RWPE2 (cell line): ENCODE measurements around the gene PRKCH.

Experiments used
- ATAC-seq: fragments of 200-7000 bp; cut with Tn5 transposase; 3 replicates; pipeline ENCODE4 v1.9.1; 2021; ENCODE audit warnings: low read depth
- DNase-seq: peaks from one replicate; pipeline ENCODE4 v3.0.0-alpha.2; 2020; ENCODE audit warnings: low spot score
- H3K27ac ChIP-seq: fragments of 450-650 bp; 2 replicates; pipeline ENCODE4 v1.5.1; 2017; ENCODE audit warnings: mild to moderate bottlenecking; ENCODE audit not compliant: poor library complexity, severe bottlenecking
- H3K27me3 ChIP-seq: fragments of 250-450 bp; sonication (Bioruptor Pico); 2 replicates; pipeline ENCODE4 v1.5.1; 2021; ENCODE audit warnings: mild to moderate bottlenecking, moderate library complexity; ENCODE audit not compliant: insufficient read depth, poor library complexity, severe bottlenecking
- H3K36me3 ChIP-seq: fragments of 250-450 bp; sonication (Bioruptor Pico); 2 replicates; pipeline ENCODE4 v1.5.1; 2020; ENCODE audit warnings: low read depth, mild to moderate bottlenecking, moderate library complexity
- H3K4me1 ChIP-seq: fragments of 250-450 bp; sonication (Bioruptor Pico); 2 replicates; pipeline ENCODE4 v1.5.1; 2021; ENCODE audit warnings: mild to moderate bottlenecking, moderate library complexity; ENCODE audit not compliant: insufficient read depth, poor library complexity, severe bottlenecking
- H3K4me3 ChIP-seq: fragments of 250-450 bp; sonication (Bioruptor Pico); 2 replicates; pipeline ENCODE4 v1.5.1; 2021; ENCODE audit warnings: mild to moderate bottlenecking, moderate library complexity; ENCODE audit not compliant: severe bottlenecking
- H3K9me3 ChIP-seq: fragments of 250-450 bp; sonication (Bioruptor Pico); 2 replicates; pipeline ENCODE4 v1.5.1; 2021; ENCODE audit warnings: mild to moderate bottlenecking, moderate library complexity; ENCODE audit not compliant: severe bottlenecking
- CTCF ChIP-seq: fragments of 450-650 bp; IDR thresholded peaks from one replicate; pipeline ENCODE4 v1.5.1; 2017; ENCODE audit warnings: mild to moderate bottlenecking, moderate library complexity; ENCODE audit not compliant: poor library complexity, severe bottlenecking

PRKCH gene

GRCh38 chr14:61555056-61555838 lies 233.9 kb downstream of the PRKCH start:
- peak overlapping the region; percentile 99 for H3K27ac ChIP-seq
- H3K36me3 ChIP-seq = no peaks in the 10 kb centered on the region
- no peak for TF ChIP-seq CTCF
- H3K4me1 ChIP-seq = peaks cover 44% of the 10 kb centered on the region
- no peak for DNase-seq
- no peaks in the 10 kb centered on the region for H3K9me3 ChIP-seq
- H3K4me3 ChIP-seq = no peak overlapping the region
- H3K27me3 ChIP-seq = no peaks in the 10 kb centered on the region
- no peak for ATAC-seq

- Histone ChIP-seq H3K9me3 (no peaks in the 10 kb centered on the region), H3K27me3 (no peaks in the 10 kb centered on the region), H3K27ac (peak overlapping the region; percentile 99), H3K4me1 (peaks cover 55% of the 10 kb centered on the region), H3K4me3 (no peak overlapping the region), H3K36me3 (no peaks in the 10 kb centered on the region)
- DNase-seq = no peak
- no peak for ATAC-seq
- no peak for TF ChIP-seq CTCF
These were observed 235.1 kb downstream of the PRKCH start for GRCh38 chr14:61556455-61556854.

- H3K4me1 ChIP-seq = peaks cover 62% of the 10 kb centered on the region
- no peak for ATAC-seq
- H3K27me3 ChIP-seq = no peaks in the 10 kb centered on the region
- H3K36me3 ChIP-seq = no peaks in the 10 kb centered on the region
- no peak for TF ChIP-seq CTCF
- no peaks in the 10 kb centered on the region for H3K9me3 ChIP-seq
- DNase-seq = no peak
- H3K4me3 ChIP-seq = no peak overlapping the region
- peak overlapping the region; percentile 99 for H3K27ac ChIP-seq
These were observed 235.9 kb downstream of the PRKCH start for GRCh38 chr14:61557262-61557661.

GRCh38 chr14:61557854-61558253 lies 236.5 kb downstream of the PRKCH start:
- Histone ChIP-seq H3K4me3 (no peak overlapping the region), H3K27me3 (no peaks in the 10 kb centered on the region), H3K4me1 (peaks cover 62% of the 10 kb centered on the region), H3K36me3 (no peaks in the 10 kb centered on the region), H3K9me3 (no peaks in the 10 kb centered on the region), H3K27ac (peak overlapping the region; percentile 99)
- DNase-seq = no peak
- no peak for TF ChIP-seq CTCF
- no peak for ATAC-seq

- no peaks in the 10 kb centered on the region for H3K36me3 ChIP-seq
- H3K27me3 ChIP-seq = no peaks in the 10 kb centered on the region
- H3K27ac ChIP-seq = peak overlapping the region; percentile 99
- no peak for TF ChIP-seq CTCF
- peaks cover 61% of the 10 kb centered on the region for H3K4me1 ChIP-seq
- DNase-seq (no peak), ATAC-seq (no peak)
- H3K4me3 ChIP-seq = no peak overlapping the region
- H3K9me3 ChIP-seq = no peaks in the 10 kb centered on the region
These were observed 236.9 kb downstream of the PRKCH start for GRCh38 chr14:61558271-61558670.
